Erythroblast (primary cell): ENCODE results near the gene ARMC9.

Experiments
- GATA1 ChIP-seq: IDR thresholded peaks from 2 replicates; pipeline ENCODE4 v1.6.1; 2011; ENCODE audit warnings: low read depth, mild to moderate bottlenecking, control low read depth, low read length, moderate library complexity
- POLR2A ChIP-seq: IDR thresholded peaks from 2 replicates; pipeline ENCODE4 v1.6.1; 2011; ENCODE audit warnings: mild to moderate bottlenecking, low read length

GRCh38 chr2:231412618-231412963 lies 214.2 kb downstream of the ARMC9 start:
- TF ChIP-seq POLR2A = no peak
- no peak for TF ChIP-seq GATA1
